ENCODE data around the gene FLOT2.
"Not testable (repeated sequence)": the region's sequence is repeated elsewhere in the genome, so short reads cannot be mapped to it uniquely, and the experiment has no call there.

The FLOT2 gene

GRCh38 chr17:28900986-28901726 lies 3.6 kb upstream of the FLOT2 start:
- in situ Hi-C loops (cut with HindIII; ENCODE audit: low pct_ligation_motif_present, low pct_unique_long_range_greater_than_20kb, low sequenced_read_pairs), result no loop called here
- DNase-seq, result no peak

- in situ Hi-C loops (cut with HindIII; ENCODE audit: low pct_ligation_motif_present, low pct_unique_long_range_greater_than_20kb, low sequenced_read_pairs), result no loop called here
- no peak for DNase-seq
Measured at GRCh38 chr17:28899212-28899815, 1.8 kb upstream of the FLOT2 start.

- in situ Hi-C loops (cut with HindIII; ENCODE audit: low pct_ligation_motif_present, low pct_unique_long_range_greater_than_20kb, low sequenced_read_pairs), result no loop called here
- no peak for DNase-seq
Measured at GRCh38 chr17:28898527-28898955, 1.0 kb upstream of the FLOT2 start.

GRCh38 chr17:28897769-28898526 lies 415 bp upstream of the FLOT2 start:
- in situ Hi-C loops (cut with HindIII; ENCODE audit: low pct_ligation_motif_present, low pct_unique_long_range_greater_than_20kb, low sequenced_read_pairs), result no loop called here
- no peak for DNase-seq

GRCh38 chr17:28896491-28896883 lies 1.0 kb downstream of the FLOT2 start:
- DNase-seq, result no peak
- in situ Hi-C loops (cut with HindIII; ENCODE audit: low pct_ligation_motif_present, low pct_unique_long_range_greater_than_20kb, low sequenced_read_pairs), result no loop called here

- in situ Hi-C loops (cut with HindIII; ENCODE audit: low pct_ligation_motif_present, low pct_unique_long_range_greater_than_20kb, low sequenced_read_pairs), result no loop called here
- DNase-seq, result no peak
Measured at GRCh38 chr17:28895794-28896447, 1.6 kb downstream of the FLOT2 start.

- DNase-seq; in situ Hi-C loops (cut with HindIII; ENCODE audit: low pct_ligation_motif_present, low pct_unique_long_range_greater_than_20kb, low sequenced_read_pairs): not testable (repeated sequence)
Measured at GRCh38 chr17:28893248-28894183, 4.0 kb downstream of the FLOT2 start.

GRCh38 chr17:28892024-28892423 lies 5.5 kb downstream of the FLOT2 start:
- DNase-seq, result no peak
- in situ Hi-C loops (cut with HindIII; ENCODE audit: low pct_ligation_motif_present, low pct_unique_long_range_greater_than_20kb, low sequenced_read_pairs), result no loop called here

GRCh38 chr17:28891201-28891600 lies 6.3 kb downstream of the FLOT2 start:
- in situ Hi-C loops (cut with HindIII; ENCODE audit: low pct_ligation_motif_present, low pct_unique_long_range_greater_than_20kb, low sequenced_read_pairs), result no loop called here
- no peak for DNase-seq

GRCh38 chr17:28889996-28890395 lies 7.5 kb downstream of the FLOT2 start:
- in situ Hi-C loops (cut with HindIII; ENCODE audit: low pct_ligation_motif_present, low pct_unique_long_range_greater_than_20kb, low sequenced_read_pairs), result no loop called here
- no peak for DNase-seq

- DNase-seq, result no peak
- in situ Hi-C loops (cut with HindIII; ENCODE audit: low pct_ligation_motif_present, low pct_unique_long_range_greater_than_20kb, low sequenced_read_pairs), result no loop called here
Measured at GRCh38 chr17:28888832-28889231, 8.7 kb downstream of the FLOT2 start.

- no peak for DNase-seq
- in situ Hi-C loops (cut with HindIII; ENCODE audit: low pct_ligation_motif_present, low pct_unique_long_range_greater_than_20kb, low sequenced_read_pairs), result no loop called here
Measured at GRCh38 chr17:28887871-28888471, 9.6 kb downstream of the FLOT2 start.

- no peak for DNase-seq
- in situ Hi-C loops (cut with HindIII; ENCODE audit: low pct_ligation_motif_present, low pct_unique_long_range_greater_than_20kb, low sequenced_read_pairs), result no loop called here
Measured at GRCh38 chr17:28885951-28886350, 11.6 kb downstream of the FLOT2 start.

GRCh38 chr17:28885363-28885762 lies 12.2 kb downstream of the FLOT2 start:
- in situ Hi-C loops (cut with HindIII; ENCODE audit: low pct_ligation_motif_present, low pct_unique_long_range_greater_than_20kb, low sequenced_read_pairs), result no loop called here
- no peak for DNase-seq

GRCh38 chr17:28883967-28884702 lies 13.4 kb downstream of the FLOT2 start:
- in situ Hi-C loops (cut with HindIII; ENCODE audit: low pct_ligation_motif_present, low pct_unique_long_range_greater_than_20kb, low sequenced_read_pairs), result no loop called here
- no peak for DNase-seq

GRCh38 chr17:28882154-28882895 lies 15.2 kb downstream of the FLOT2 start:
- no peak for DNase-seq
- in situ Hi-C loops (cut with HindIII; ENCODE audit: low pct_ligation_motif_present, low pct_unique_long_range_greater_than_20kb, low sequenced_read_pairs), result no loop called here
